Measurements from ENCODE around the gene CLCNKA.
"Not testable (repeated sequence)": the region's sequence is repeated elsewhere in the genome, so short reads cannot be mapped to it uniquely, and the experiment has no call there.

The CLCNKA gene

GRCh38 chr1:16055613-16056520, 34.0 kb downstream of the CLCNKA start:
- H3K79me2 ChIP-seq (ENCODE audit: control insufficient read depth, insufficient read depth, low read length, unreplicated experiment): no peaks in the 10 kb centered on the region
- H2AFZ ChIP-seq (ENCODE audit: low read length, unreplicated experiment): no peak overlapping the region
- no peak overlapping the region for H3K4me3 ChIP-seq (ENCODE audit: low read depth, low read length)
- no peaks in the 10 kb centered on the region for H3K27me3 ChIP-seq (ENCODE audit: insufficient read depth, low read length)
- no peaks in the 10 kb centered on the region for H3K4me1 ChIP-seq (ENCODE audit: control insufficient read depth, insufficient read depth, low read length, unreplicated experiment)
- no peak overlapping the region for H3K27ac ChIP-seq (ENCODE audit: low read depth, low read length)
- H3K36me3 ChIP-seq (ENCODE audit: insufficient read depth, low read length): no peaks in the 10 kb centered on the region

GRCh38 chr1:16056521-16056912, 34.7 kb downstream of the CLCNKA start:
- not testable (repeated sequence) for H3K79me2 ChIP-seq (ENCODE audit: control insufficient read depth, insufficient read depth, low read length, unreplicated experiment); H2AFZ ChIP-seq (ENCODE audit: low read length, unreplicated experiment); H3K27ac ChIP-seq (ENCODE audit: low read depth, low read length); H3K36me3 ChIP-seq (ENCODE audit: insufficient read depth, low read length); H3K4me1 ChIP-seq (ENCODE audit: control insufficient read depth, insufficient read depth, low read length, unreplicated experiment); H3K4me3 ChIP-seq (ENCODE audit: low read depth, low read length); H3K27me3 ChIP-seq (ENCODE audit: insufficient read depth, low read length)

- H3K4me3 ChIP-seq (ENCODE audit: low read depth, low read length); H2AFZ ChIP-seq (ENCODE audit: low read length, unreplicated experiment); H3K27ac ChIP-seq (ENCODE audit: low read depth, low read length); H3K36me3 ChIP-seq (ENCODE audit: insufficient read depth, low read length); H3K79me2 ChIP-seq (ENCODE audit: control insufficient read depth, insufficient read depth, low read length, unreplicated experiment); H3K4me1 ChIP-seq (ENCODE audit: control insufficient read depth, insufficient read depth, low read length, unreplicated experiment); H3K27me3 ChIP-seq (ENCODE audit: insufficient read depth, low read length): not testable (repeated sequence)
These were observed 35.6 kb downstream of the CLCNKA start for GRCh38 chr1:16057314-16057915.

GRCh38 chr1:16058394-16059120, 36.7 kb downstream of the CLCNKA start:
- H3K4me3 ChIP-seq (ENCODE audit: low read depth, low read length); H3K4me1 ChIP-seq (ENCODE audit: control insufficient read depth, insufficient read depth, low read length, unreplicated experiment); H3K27me3 ChIP-seq (ENCODE audit: insufficient read depth, low read length); H3K27ac ChIP-seq (ENCODE audit: low read depth, low read length); H3K36me3 ChIP-seq (ENCODE audit: insufficient read depth, low read length); H2AFZ ChIP-seq (ENCODE audit: low read length, unreplicated experiment); H3K79me2 ChIP-seq (ENCODE audit: control insufficient read depth, insufficient read depth, low read length, unreplicated experiment): not testable (repeated sequence)

GRCh38 chr1:16061266-16061665, 39.4 kb downstream of the CLCNKA start:
- Histone ChIP-seq H2AFZ (ENCODE audit: low read length, unreplicated experiment) (no peak overlapping the region), H3K27me3 (ENCODE audit: insufficient read depth, low read length) (no peaks in the 10 kb centered on the region; the same call in 1 of the 2 replicates), H3K27ac (ENCODE audit: low read depth, low read length) (no peak overlapping the region), H3K79me2 (ENCODE audit: control insufficient read depth, insufficient read depth, low read length, unreplicated experiment) (no peaks in the 10 kb centered on the region), H3K36me3 (ENCODE audit: insufficient read depth, low read length) (no peaks in the 10 kb centered on the region), H3K4me3 (ENCODE audit: low read depth, low read length) (no peak overlapping the region), H3K4me1 (ENCODE audit: control insufficient read depth, insufficient read depth, low read length, unreplicated experiment) (no peaks in the 10 kb centered on the region)

- H3K4me3 ChIP-seq (ENCODE audit: low read depth, low read length); H3K79me2 ChIP-seq (ENCODE audit: control insufficient read depth, insufficient read depth, low read length, unreplicated experiment); H2AFZ ChIP-seq (ENCODE audit: low read length, unreplicated experiment); H3K27me3 ChIP-seq (ENCODE audit: insufficient read depth, low read length); H3K36me3 ChIP-seq (ENCODE audit: insufficient read depth, low read length); H3K27ac ChIP-seq (ENCODE audit: low read depth, low read length); H3K4me1 ChIP-seq (ENCODE audit: control insufficient read depth, insufficient read depth, low read length, unreplicated experiment): not testable (repeated sequence)
These were observed 40.3 kb downstream of the CLCNKA start for GRCh38 chr1:16061989-16062686.

- not testable (repeated sequence) for H3K4me1 ChIP-seq (ENCODE audit: control insufficient read depth, insufficient read depth, low read length, unreplicated experiment); H3K27ac ChIP-seq (ENCODE audit: low read depth, low read length); H2AFZ ChIP-seq (ENCODE audit: low read length, unreplicated experiment); H3K36me3 ChIP-seq (ENCODE audit: insufficient read depth, low read length); H3K4me3 ChIP-seq (ENCODE audit: low read depth, low read length); H3K79me2 ChIP-seq (ENCODE audit: control insufficient read depth, insufficient read depth, low read length, unreplicated experiment); H3K27me3 ChIP-seq (ENCODE audit: insufficient read depth, low read length)
These were observed 40.8 kb downstream of the CLCNKA start for GRCh38 chr1:16062687-16063075.

- H3K4me3 ChIP-seq (ENCODE audit: low read depth, low read length): no peak overlapping the region
- H3K36me3 ChIP-seq (ENCODE audit: insufficient read depth, low read length): no peaks in the 10 kb centered on the region
- no peaks in the 10 kb centered on the region; the same call in 1 of the 2 replicates for H3K27me3 ChIP-seq (ENCODE audit: insufficient read depth, low read length)
- no peak overlapping the region for H2AFZ ChIP-seq (ENCODE audit: low read length, unreplicated experiment)
- H3K27ac ChIP-seq (ENCODE audit: low read depth, low read length): no peak overlapping the region
- no peaks in the 10 kb centered on the region for H3K79me2 ChIP-seq (ENCODE audit: control insufficient read depth, insufficient read depth, low read length, unreplicated experiment)
- no peaks in the 10 kb centered on the region for H3K4me1 ChIP-seq (ENCODE audit: control insufficient read depth, insufficient read depth, low read length, unreplicated experiment)
These were observed 41.5 kb downstream of the CLCNKA start for GRCh38 chr1:16063226-16063829.

GRCh38 chr1:16063921-16064320, 42.1 kb downstream of the CLCNKA start:
- H3K4me3 ChIP-seq (ENCODE audit: low read depth, low read length): no peak overlapping the region
- no peaks in the 10 kb centered on the region; the same call in 1 of the 2 replicates for H3K27me3 ChIP-seq (ENCODE audit: insufficient read depth, low read length)
- no peaks in the 10 kb centered on the region for H3K4me1 ChIP-seq (ENCODE audit: control insufficient read depth, insufficient read depth, low read length, unreplicated experiment)
- no peaks in the 10 kb centered on the region for H3K79me2 ChIP-seq (ENCODE audit: control insufficient read depth, insufficient read depth, low read length, unreplicated experiment)
- no peak overlapping the region for H2AFZ ChIP-seq (ENCODE audit: low read length, unreplicated experiment)
- H3K36me3 ChIP-seq (ENCODE audit: insufficient read depth, low read length): no peaks in the 10 kb centered on the region
- H3K27ac ChIP-seq (ENCODE audit: low read depth, low read length): no peak overlapping the region

Data from ACC112 (cell line).